Effector memory CD4-positive, alpha-beta T cell (primary cell): ENCODE results near the gene ETNK2.
"Not testable (repeated sequence)": the region's sequence is repeated elsewhere in the genome, so short reads cannot be mapped to it uniquely, and the experiment has no call there.

Experiments
- DNase-seq, 3 donors: peaks; one replicate each; pipeline ENCODE4 v3.0.0-alpha.2; 2020
- H3K27ac ChIP-seq: 2 replicates; pipeline ENCODE4 v1.7.0; 2013; ENCODE audit warnings: mild to moderate bottlenecking, low read length, moderate library complexity; ENCODE audit not compliant: insufficient read depth, poor library complexity, severe bottlenecking
- H3K27me3 ChIP-seq: replicated peaks from 2 replicates; pipeline ENCODE4 v1.7.0; 2013; ENCODE audit warnings: mild to moderate bottlenecking, low read length; ENCODE audit not compliant: insufficient read depth, control insufficient read depth, poor library complexity, severe bottlenecking
- H3K36me3 ChIP-seq: 2 replicates; pipeline ENCODE4 v1.7.0; 2013; ENCODE audit warnings: mild to moderate bottlenecking, low read length, moderate library complexity; ENCODE audit not compliant: control insufficient read depth, insufficient read depth
- H3K4me1 ChIP-seq: 2 replicates; pipeline ENCODE4 v1.7.0; 2013; ENCODE audit warnings: low read length, mild to moderate bottlenecking; ENCODE audit not compliant: control insufficient read depth, insufficient read depth, poor library complexity, severe bottlenecking
- H3K4me3 ChIP-seq: 2 replicates; pipeline ENCODE4 v1.7.0; 2013; ENCODE audit warnings: low read length, low read depth, mild to moderate bottlenecking; ENCODE audit not compliant: insufficient read depth, poor library complexity, severe bottlenecking
- H3K9me3 ChIP-seq: 2 replicates; pipeline ENCODE4 v1.7.0; 2013; ENCODE audit warnings: mild to moderate bottlenecking, low read length, moderate library complexity; ENCODE audit not compliant: control insufficient read depth

ETNK2 gene

DNA sequence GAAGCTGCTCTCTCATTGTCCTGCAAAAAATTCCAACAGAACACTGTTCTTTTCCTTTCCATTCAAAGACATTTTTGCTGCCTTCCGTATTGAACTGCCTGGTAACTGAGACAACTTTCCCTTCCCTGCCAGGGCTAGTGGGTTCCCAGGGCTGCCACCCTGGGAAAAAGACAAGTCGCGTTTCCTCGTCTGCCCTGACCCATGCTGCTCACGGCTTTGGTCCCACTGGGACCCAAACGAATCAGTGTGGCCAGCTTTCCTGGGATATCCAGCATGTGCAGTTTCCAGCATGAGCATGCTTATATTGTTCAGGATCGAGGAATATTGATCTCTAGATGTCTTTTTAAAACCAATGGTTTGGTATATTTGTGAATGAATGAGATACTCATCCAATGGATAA is 60.8 kb downstream of the ETNK2 start:
- H3K4me3 ChIP-seq: no peak overlapping the region
- no peaks in the 10 kb centered on the region for H3K9me3 ChIP-seq
- DNase-seq: no peak
- no peaks in the 10 kb centered on the region for H3K36me3 ChIP-seq
- no peaks in the 10 kb centered on the region for H3K4me1 ChIP-seq
- H3K27ac ChIP-seq: no peak overlapping the region
- H3K27me3 ChIP-seq: no peaks in the 10 kb centered on the region

DNA sequence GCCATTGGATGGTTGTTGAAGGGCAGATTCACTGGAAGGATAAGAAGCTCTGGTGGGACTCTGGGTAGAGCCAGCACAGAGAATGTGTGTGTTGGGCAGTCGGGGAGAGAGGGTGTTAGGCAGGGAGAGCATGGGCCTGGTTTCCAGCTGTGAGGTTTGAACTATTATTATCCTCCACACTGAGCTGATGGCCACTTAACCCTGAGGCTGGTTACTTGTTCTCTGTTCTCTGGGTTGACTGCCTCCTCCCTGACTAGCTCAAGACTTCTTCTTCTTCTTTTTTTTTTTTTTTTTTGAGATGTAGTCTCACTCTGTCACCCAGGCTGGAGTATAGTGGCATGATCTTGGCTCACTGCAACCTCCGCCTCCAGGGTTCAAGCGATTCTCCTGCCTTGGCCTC is 61.7 kb downstream of the ETNK2 start:
- not testable (repeated sequence) for H3K4me3 ChIP-seq, H3K4me1 ChIP-seq, H3K9me3 ChIP-seq, H3K27ac ChIP-seq, H3K36me3 ChIP-seq, H3K27me3 ChIP-seq, DNase-seq

DNA sequence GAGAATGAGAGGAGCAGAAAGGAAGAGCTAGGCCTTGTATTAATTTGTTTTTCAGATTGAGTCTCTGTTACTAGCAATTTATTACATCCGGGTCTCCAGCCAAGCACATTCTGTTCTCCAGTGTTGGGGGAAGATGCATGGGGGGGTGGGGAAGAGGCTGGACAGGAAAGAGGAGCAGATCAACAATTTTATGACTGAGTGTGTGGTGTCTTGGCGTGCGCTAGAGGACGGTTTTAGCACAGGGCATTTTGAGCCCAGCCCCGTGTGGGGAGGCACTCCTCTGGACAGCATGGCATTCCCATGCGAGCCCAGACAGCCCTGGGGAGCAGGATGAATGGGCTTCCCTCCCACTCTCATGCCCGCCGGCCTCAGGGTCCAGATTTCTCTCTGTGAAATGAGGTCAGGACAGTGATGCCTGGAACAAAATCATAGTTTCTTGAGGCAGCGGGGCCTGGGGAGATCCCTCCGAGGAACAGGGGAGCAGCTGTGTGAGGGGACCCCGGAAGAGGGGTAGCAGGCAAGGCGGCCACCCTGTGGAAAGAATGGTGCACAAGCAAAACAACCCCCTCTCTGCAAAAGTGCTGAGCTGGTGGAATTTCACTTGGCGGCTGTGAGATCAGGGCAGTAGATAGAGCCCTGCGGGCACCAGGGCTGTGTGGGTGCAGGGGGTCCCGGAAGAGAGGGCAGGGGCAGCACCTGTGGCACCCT is 62.6 kb downstream of the ETNK2 start:
- no peaks in the 10 kb centered on the region for H3K9me3 ChIP-seq
- no peaks in the 10 kb centered on the region for H3K36me3 ChIP-seq
- no peak overlapping the region for H3K27ac ChIP-seq
- DNase-seq: no peak
- H3K4me1 ChIP-seq: no peaks in the 10 kb centered on the region
- no peak overlapping the region for H3K4me3 ChIP-seq
- H3K27me3 ChIP-seq: no peaks in the 10 kb centered on the region

DNA sequence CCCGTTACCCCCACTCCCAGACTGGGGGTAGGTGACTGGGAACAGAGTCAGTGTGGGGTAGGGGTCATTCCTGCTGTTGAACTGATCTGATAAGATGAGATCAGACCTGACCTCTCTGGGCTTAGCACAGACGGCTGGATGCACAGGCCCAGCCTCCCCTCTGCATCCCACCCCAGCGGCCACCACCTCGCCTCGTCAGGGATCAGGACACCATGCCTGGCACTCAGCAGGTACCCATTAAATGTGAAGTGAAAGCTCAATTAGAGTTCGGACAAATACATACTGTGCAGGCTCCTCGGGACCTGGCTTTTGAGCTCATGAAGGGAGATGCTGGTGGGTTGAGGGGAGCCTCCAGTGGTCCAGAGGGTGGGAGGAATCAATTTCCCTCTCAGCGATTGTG is 63.2 kb downstream of the ETNK2 start:
- no peaks in the 10 kb centered on the region for H3K4me1 ChIP-seq
- no peaks in the 10 kb centered on the region for H3K27me3 ChIP-seq
- DNase-seq: no peak
- no peaks in the 10 kb centered on the region for H3K36me3 ChIP-seq
- H3K9me3 ChIP-seq: no peaks in the 10 kb centered on the region
- no peak overlapping the region for H3K27ac ChIP-seq
- H3K4me3 ChIP-seq: no peak overlapping the region

DNA sequence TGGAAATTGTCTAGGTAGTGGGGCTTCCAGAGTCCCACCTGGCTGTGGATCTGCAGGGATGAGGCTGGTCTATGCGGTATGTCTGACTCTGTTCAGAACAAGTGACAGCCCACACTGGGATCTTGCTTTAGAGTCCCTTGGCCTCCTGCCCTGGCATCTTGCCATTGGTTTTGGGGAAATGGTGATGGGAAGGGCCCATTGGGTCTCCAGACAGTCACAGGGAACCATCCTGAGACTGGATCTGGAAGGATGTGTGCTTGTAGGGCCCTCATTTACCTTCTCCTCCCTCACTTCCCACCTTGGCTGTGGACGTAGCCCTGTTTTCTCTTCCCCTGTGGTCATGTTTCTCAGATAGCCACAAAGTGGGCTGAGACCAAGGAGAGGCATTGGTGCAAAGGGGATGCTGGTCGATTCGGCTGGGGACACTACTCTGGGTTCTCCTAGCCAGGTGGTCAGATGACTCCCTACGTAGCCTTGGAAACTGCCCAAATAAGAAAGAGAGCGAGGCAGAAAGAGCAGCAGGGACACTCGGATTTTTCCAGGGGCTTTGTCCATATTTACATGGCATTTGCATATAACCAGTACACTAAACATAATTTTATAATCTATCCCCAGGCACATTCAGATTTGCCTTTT is 63.8 kb downstream of the ETNK2 start:
- Histone ChIP-seq H3K36me3 (no peaks in the 10 kb centered on the region), H3K27me3 (no peaks in the 10 kb centered on the region), H3K9me3 (no peaks in the 10 kb centered on the region), H3K4me1 (no peaks in the 10 kb centered on the region), H3K4me3 (no peak overlapping the region), H3K27ac (no peak overlapping the region)
- DNase-seq: no peak

DNA sequence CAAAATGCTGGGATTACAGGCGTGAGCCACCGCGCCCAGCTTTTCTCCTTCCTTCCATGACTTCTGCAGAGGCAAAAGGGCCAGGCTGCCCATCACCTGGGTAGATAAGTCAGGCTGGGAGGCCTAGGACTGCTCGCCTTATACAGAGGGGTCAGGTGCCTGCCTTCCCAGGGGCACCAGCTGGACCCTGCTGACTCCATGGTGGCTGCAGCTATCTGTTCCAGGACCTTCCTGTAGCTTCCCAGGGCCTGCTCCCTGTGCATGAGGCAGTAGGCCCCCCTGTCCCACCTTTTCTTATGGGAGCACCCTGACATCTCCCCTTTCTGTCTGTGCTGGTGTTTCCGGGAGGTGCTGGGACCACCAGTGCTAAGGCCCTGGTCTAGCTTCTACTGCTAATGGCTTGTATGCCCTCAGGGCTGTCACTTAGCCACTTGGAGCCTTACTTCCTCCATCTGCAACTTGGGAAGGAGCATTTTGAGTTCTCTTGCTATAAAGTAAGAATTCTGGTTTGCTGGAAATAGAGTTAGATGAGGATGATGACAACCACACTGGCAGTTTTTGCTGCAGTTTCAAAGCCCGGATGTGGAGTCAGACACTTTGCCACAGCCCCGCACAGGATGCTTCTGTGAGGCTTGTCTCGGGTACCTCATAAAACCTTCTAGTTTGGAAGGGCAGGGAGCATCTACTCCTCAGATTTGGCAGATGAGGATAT is 64.5 kb downstream of the ETNK2 start:
- H3K27me3 ChIP-seq: no peaks in the 10 kb centered on the region
- H3K4me3 ChIP-seq: no peak overlapping the region
- H3K36me3 ChIP-seq: no peaks in the 10 kb centered on the region
- no peak for DNase-seq
- H3K9me3 ChIP-seq: no peaks in the 10 kb centered on the region
- no peak overlapping the region for H3K27ac ChIP-seq
- H3K4me1 ChIP-seq: no peaks in the 10 kb centered on the region

DNA sequence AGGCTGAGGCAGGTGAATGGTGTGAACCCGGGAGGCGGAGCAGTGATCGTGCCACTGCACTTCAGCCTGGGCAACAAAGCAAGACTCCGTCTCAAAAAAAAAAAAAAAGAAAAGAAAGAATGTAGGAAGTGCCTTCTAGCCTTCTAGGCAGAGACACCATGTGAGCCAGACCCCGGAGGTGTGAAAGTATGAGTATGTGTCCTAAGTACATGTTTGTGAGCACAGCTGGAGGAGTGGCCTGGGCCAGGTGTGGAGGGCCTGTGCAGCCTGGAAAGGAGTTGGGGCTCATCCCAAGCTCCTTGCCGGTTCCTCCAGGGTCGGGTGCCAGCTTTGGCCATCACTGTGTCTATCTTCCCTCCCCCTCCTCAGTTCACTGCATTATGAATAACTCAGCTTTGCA is 66.0 kb downstream of the ETNK2 start:
- H3K4me1 ChIP-seq: no peaks in the 10 kb centered on the region
- no peak overlapping the region for H3K27ac ChIP-seq
- H3K36me3 ChIP-seq: no peaks in the 10 kb centered on the region

DNA sequence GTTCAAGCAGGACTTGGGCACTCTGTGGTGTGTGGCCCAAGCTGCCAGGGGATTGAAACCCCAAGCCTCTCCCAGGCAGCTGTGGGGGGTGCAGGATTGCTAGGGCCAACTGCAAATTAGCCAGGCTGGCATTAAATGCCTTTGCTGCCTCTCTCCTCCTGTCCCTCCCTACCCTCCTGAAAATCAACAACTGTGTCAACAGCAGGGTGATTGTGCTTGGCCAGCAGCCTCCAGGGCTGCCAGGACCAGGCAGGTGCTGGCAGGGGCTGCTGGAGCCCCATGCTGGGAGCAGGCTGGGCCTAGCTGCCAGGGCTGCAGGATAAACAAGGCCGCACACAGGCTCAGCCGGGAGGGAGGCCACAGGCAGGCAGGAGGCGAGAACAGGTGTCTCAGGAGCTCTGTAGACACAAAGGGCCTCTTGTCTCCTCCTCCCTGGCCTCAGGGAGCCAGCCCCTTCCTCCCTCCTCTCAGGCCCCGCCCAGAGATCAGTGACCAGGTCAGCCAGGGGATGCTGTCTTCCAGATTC is 67.5 kb downstream of the ETNK2 start:
- Histone ChIP-seq H3K9me3 (no peaks in the 10 kb centered on the region), H3K27ac (no peak overlapping the region), H3K27me3 (no peaks in the 10 kb centered on the region), H3K4me3 (no peak overlapping the region), H3K4me1 (no peaks in the 10 kb centered on the region), H3K36me3 (no peaks in the 10 kb centered on the region)
- no peak for DNase-seq

More for the DNA sequence above, 66.0 kb downstream of the ETNK2 start:
- Histone ChIP-seq H3K9me3 (no peaks in the 10 kb centered on the region), H3K4me3 (no peak overlapping the region), H3K27me3 (no peaks in the 10 kb centered on the region)
- DNase-seq: no peak

DNA sequence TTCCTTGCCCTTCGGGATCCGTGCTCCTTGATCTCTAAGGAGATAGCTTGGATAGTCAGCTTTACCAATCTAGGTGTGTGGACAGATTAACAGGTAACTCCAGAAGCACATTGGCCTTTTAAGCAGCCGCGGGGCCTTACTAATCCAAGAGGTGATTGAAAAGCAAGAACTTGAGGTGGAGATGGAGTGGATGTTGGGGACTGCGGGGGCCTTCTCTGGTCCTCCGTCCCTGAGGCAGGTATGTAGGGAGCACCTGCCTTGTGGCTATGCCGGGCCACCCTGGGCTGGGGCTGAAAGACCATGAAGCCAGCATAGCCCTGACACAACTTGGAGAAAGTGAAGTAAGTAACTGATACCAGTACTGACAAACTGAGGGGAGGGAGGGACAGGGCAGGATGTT is 68.4 kb downstream of the ETNK2 start:
- Histone ChIP-seq H3K4me1 (no peaks in the 10 kb centered on the region), H3K27ac (no peak overlapping the region), H3K4me3 (no peak overlapping the region), H3K9me3 (no peaks in the 10 kb centered on the region), H3K36me3 (no peaks in the 10 kb centered on the region), H3K27me3 (no peaks in the 10 kb centered on the region)
- DNase-seq: no peak
